Endothelial cell (in vitro differentiated cells): ENCODE data around the gene RCBTB1. TPM values are rescaled to one million over a fixed set of nuclear protein-coding genes. Genes with fewer than 3 reads are reported as not detected.
"Not testable (repeated sequence)": the region's sequence is repeated elsewhere in the genome, so short reads cannot be mapped to it uniquely, and the experiment has no call there.

Source experiments
- DNase-seq: peaks from one replicate; pipeline ENCODE4 v3.0.0; 2021; ENCODE audit warnings: low spot score
- H3K27ac Mint-ChIP-seq: one replicate; pipeline ENCODE4 v1.8.0; 2021; ENCODE audit warnings: mixed read lengths, inconsistent platforms; ENCODE audit not compliant: unreplicated experiment
- H3K27me3 Mint-ChIP-seq: one replicate; pipeline ENCODE4 v1.8.0; 2021; ENCODE audit warnings: mild to moderate bottlenecking, moderate library complexity, mixed read lengths, inconsistent platforms; ENCODE audit not compliant: unreplicated experiment
- H3K36me3 Mint-ChIP-seq: one replicate; pipeline ENCODE4 v1.8.0; 2021; ENCODE audit warnings: mild to moderate bottlenecking, low read depth, mixed read lengths, inconsistent platforms; ENCODE audit not compliant: unreplicated experiment
- H3K4me1 Mint-ChIP-seq: one replicate; pipeline ENCODE4 v1.8.0; 2021; ENCODE audit warnings: mild to moderate bottlenecking, mixed read lengths, inconsistent platforms; ENCODE audit not compliant: unreplicated experiment
- H3K4me3 Mint-ChIP-seq: one replicate; pipeline ENCODE4 v1.8.0; 2021; ENCODE audit warnings: mild to moderate bottlenecking, mixed read lengths, inconsistent platforms; ENCODE audit not compliant: unreplicated experiment
- H3K9me3 Mint-ChIP-seq: one replicate; pipeline ENCODE4 v1.8.0; 2021; ENCODE audit warnings: mixed read lengths, inconsistent platforms; ENCODE audit not compliant: unreplicated experiment
- total RNA-seq: library from RNA; stranded (reverse); fragmentation: NEBNext Ultra II Directional; extraction: Animal tissue kit (Norgen Biotek cat#: 25700); gene quantifications from one replicate; pipeline ENCODE4 v1.2.1, GENCODE V29; 2021; ENCODE audit not compliant: unreplicated experiment
- TF ChIP-seq, protein P1 (sequence below): fragments of 200-600 bp; sonication (generic); IDR thresholded peaks from one replicate; pipeline ENCODE4 v1.5.0; 2021; ENCODE audit warnings: antibody characterized with exemption; ENCODE audit not compliant: unreplicated experiment

Gene RCBTB1
- total RNA-seq, 1 donor from 2014 or later, result 41.2 TPM

DNA sequence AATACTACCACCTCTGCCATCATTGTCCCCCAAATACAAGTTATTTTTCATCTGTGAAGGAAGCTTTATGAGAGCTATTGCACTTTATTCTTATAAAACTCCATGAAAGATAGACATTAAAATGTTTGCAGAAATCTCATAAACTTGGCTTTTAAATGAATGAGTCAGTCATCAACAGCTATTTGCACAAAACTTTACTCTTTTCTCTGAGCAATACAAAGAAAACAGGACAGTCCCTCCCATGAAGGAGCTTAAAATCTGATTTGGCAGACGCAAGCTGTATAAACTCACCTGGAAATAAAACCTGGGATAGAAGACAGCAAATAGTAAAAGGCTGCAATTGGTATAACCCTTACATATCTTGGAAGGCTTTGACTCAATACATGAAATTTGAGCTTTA, 16.6 kb upstream of the RCBTB1 start:
- TF ChIP-seq, protein P1, sequence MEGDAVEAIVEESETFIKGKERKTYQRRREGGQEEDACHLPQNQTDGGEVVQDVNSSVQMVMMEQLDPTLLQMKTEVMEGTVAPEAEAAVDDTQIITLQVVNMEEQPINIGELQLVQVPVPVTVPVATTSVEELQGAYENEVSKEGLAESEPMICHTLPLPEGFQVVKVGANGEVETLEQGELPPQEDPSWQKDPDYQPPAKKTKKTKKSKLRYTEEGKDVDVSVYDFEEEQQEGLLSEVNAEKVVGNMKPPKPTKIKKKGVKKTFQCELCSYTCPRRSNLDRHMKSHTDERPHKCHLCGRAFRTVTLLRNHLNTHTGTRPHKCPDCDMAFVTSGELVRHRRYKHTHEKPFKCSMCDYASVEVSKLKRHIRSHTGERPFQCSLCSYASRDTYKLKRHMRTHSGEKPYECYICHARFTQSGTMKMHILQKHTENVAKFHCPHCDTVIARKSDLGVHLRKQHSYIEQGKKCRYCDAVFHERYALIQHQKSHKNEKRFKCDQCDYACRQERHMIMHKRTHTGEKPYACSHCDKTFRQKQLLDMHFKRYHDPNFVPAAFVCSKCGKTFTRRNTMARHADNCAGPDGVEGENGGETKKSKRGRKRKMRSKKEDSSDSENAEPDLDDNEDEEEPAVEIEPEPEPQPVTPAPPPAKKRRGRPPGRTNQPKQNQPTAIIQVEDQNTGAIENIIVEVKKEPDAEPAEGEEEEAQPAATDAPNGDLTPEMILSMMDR, result no peak
- Mint-ChIP-seq H3K27me3 (no peaks in the 10 kb centered on the region), H3K27ac (no peak overlapping the region), H3K9me3 (no peaks in the 10 kb centered on the region), H3K36me3 (peaks cover 4% of the 10 kb centered on the region), H3K4me1 (peaks cover 10% of the 10 kb centered on the region), H3K4me3 (no peak overlapping the region)
- no peak for DNase-seq

DNA sequence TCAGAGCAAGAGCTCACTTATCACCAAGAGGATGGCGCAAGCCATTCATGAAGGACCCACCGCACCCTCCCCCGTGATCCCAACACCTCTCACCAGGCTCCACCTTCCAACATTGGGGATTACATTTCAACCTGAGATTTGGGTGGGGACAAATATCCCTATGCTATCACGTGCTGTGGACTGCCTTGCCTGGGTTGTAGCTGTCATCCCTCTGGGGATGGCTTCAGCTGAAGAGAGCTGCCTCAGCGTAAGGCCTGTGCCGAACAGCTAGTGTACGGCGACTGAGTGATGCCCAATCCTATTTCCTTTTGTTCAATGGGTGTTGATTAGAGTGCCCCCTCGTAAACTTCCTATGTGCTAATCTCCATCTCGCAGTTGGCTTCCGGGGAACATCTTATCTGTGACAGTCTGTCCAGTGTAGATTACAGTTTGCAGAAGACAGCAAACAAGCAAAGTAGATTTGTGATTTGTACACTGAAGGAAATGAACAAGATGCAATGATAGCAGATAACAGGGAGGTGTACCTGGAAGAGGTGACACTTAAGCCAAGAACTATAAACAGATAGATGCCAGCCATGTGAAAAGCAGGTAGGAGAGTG, 11.8 kb upstream of the RCBTB1 start:
- H3K4me1 Mint-ChIP-seq, result peaks cover 7% of the 10 kb centered on the region
- TF ChIP-seq, protein P1, result no peak
- peaks cover 4% of the 10 kb centered on the region for H3K36me3 Mint-ChIP-seq
- H3K4me3 Mint-ChIP-seq, result no peak overlapping the region
- no peaks in the 10 kb centered on the region for H3K9me3 Mint-ChIP-seq
- H3K27ac Mint-ChIP-seq, result no peak overlapping the region
- no peak for DNase-seq
- H3K27me3 Mint-ChIP-seq, result peaks cover 2% of the 10 kb centered on the region

DNA sequence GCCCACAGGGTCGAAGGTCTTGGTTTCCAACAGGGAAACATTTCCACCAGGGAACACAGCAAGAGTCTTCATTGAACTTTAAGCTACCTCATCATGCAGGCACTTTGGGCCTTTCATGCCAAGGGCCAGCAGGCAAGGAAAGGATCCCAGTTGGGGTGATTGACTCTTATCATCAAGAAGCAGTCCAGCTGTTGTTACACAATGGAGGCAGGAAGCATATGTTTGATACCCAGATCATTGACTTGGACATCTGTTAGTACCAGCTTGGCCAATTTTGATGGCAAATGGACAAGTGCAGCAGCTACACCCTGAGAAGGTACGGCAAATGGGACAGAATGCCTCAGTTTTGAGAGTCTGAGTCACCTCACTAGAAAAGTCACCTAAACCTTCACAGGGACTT, 10.9 kb upstream of the RCBTB1 start:
- H3K4me1 Mint-ChIP-seq, result peaks cover 7% of the 10 kb centered on the region
- H3K27me3 Mint-ChIP-seq, result peaks cover 2% of the 10 kb centered on the region
- H3K9me3 Mint-ChIP-seq, result no peaks in the 10 kb centered on the region
- TF ChIP-seq, protein P1, result no peak
- no peak overlapping the region for H3K27ac Mint-ChIP-seq
- no peak overlapping the region for H3K4me3 Mint-ChIP-seq
- peaks cover 4% of the 10 kb centered on the region for H3K36me3 Mint-ChIP-seq
- DNase-seq, result no peak

DNA sequence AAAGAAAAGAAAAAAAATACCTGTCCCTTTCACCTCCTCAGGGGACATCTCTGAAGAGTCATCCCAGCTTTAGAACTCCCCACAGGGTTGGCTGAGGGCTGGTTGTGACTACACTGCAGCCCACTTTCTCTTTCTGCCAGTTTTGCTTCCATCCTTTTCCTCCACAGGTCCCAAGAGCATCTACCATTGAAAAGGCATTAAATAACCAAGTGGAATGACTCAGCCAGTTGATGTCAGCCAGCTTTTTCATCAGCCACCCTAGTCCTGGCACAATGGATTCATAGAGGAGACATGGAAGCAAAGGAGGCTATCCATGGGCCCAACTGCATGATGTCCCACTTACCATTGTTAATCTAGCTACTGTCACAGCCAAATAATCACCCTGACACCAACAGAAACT, 9.2 kb upstream of the RCBTB1 start:
- Mint-ChIP-seq H3K27me3 (peaks cover 2% of the 10 kb centered on the region), H3K4me3 (no peak overlapping the region), H3K9me3 (no peaks in the 10 kb centered on the region), H3K27ac (no peak overlapping the region), H3K36me3 (peaks cover 4% of the 10 kb centered on the region), H3K4me1 (peaks cover 7% of the 10 kb centered on the region)
- TF ChIP-seq, protein P1, result no peak
- no peak for DNase-seq

DNA sequence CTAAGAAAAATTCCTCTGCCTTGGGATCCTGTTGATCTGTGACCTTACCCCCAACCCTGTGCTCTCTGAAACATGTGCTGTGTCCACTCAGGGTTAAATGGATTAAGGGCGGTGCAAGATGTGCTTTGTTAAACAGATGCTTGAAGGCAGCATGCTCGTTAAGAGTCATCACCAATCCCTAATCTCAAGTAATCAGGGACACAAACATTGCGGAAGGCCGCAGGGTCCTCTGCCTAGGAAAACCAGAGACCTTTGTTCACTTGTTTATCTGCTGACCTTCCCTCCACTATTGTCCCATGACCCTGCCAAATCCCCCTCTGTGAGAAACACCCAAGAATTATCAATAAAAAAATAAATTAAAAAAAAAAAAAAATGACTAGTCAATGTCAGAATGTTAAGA, 8.5 kb upstream of the RCBTB1 start:
- H3K4me1 Mint-ChIP-seq, H3K27me3 Mint-ChIP-seq, H3K4me3 Mint-ChIP-seq, H3K9me3 Mint-ChIP-seq, H3K27ac Mint-ChIP-seq, DNase-seq, H3K36me3 Mint-ChIP-seq: not testable (repeated sequence)

DNA sequence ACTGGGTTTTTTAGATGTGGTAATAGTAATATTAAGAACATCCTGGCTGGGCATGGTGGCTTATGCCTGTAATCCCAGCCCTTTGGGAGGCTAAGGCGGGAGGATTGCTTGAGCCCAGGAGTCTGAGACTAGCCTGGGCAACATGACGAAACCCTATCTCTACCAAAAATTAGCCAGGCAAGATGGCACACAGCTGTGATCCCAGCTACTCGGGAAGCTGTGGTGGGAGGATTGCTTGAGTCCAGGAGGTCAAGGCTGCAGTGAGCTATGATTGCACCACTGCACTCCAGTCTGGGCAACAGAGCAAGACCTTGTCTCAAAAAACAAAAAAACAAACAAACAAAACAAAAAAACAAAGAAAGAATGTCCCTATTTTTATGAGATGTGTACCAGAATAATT, 5.4 kb upstream of the RCBTB1 start:
- not testable (repeated sequence) for H3K27ac Mint-ChIP-seq, DNase-seq, H3K9me3 Mint-ChIP-seq, H3K36me3 Mint-ChIP-seq, H3K27me3 Mint-ChIP-seq, H3K4me1 Mint-ChIP-seq, H3K4me3 Mint-ChIP-seq
